Measurements from ENCODE around the gene NTM. TPM values are rescaled to one million over a fixed set of nuclear protein-coding genes. Genes with fewer than 3 reads are reported as not detected.

The NTM gene
- total and polyA plus RNA-seq, 2 of the 8 experiments (the other 6 are each of a cell fraction or from before 2014, with no cell fraction given): 13.4 to 20.0 TPM

DNA sequence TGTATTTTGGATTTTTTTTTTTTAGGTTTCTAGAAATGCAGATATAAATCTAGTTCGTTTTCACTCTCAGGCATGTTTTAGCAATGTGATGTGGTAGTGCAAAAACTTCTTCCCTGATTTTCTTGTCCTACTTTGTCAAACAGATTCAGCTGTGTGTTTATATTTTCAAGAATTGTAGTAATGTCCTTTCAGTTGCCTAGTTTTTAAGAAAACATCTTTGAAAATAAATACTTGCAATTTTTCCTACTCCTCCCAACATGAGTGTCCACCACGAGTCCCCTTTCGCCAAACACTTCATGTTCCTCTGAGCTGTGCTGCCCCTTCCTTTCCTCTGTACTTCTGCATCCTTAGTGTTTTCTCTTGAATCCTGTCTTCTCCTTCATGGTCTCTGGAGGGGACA is 686.9 kb downstream of the NTM start:
- H3K9ac ChIP-seq (replicated peaks in 1 of 4; ENCODE audit: extremely low read depth in 1 of 4, low read depth in 3 of 4, low read length in 3 of 4): no peak overlapping the region
- CTCF ChIA-PET (ENCODE audit: partially characterized antibody): interaction anchor here (0.7 to 1.3 kb wide), 3 partner anchors 27 to 472 kb away, joined by 3 to 4 read pairs (median 3); no protein-coding TSS in a partner anchor

More for the DNA sequence above, 686.9 kb downstream of the NTM start:
- no peaks in the 10 kb centered on the region for H3K79me2 ChIP-seq (ENCODE audit: control insufficient read depth in 1 of 2, insufficient read depth in 2 of 2, low read length in 2 of 2)
- no peak overlapping the region for H2BK20ac ChIP-seq (ENCODE audit: low read length)
- H3K14ac ChIP-seq (ENCODE audit: insufficient read length): no peak overlapping the region
- no peak overlapping the region for H2BK5ac ChIP-seq (ENCODE audit: low read depth, low read length)
- WGBS, 2 experiments (ENCODE audit: extremely low coverage in 1 of 2, insufficient coverage in 1 of 2, insufficient read length in 1 of 2, insufficient replicate concordance in 2 of 2, low coverage in 1 of 2, low lambda C conversion rate in 2 of 2, missing lambda C conversion rate in 1 of 2): 83% methylated on average over 3 of the region's 3 CpGs; no CpG with 5 or more reads in 1 of the 2 experiments
- no peaks in the 10 kb centered on the region for H3K27me3 ChIP-seq (replicated peaks in 1 of 4; ENCODE audit: control insufficient read depth in 3 of 4, extremely low read depth in 1 of 4, insufficient read depth in 3 of 4, low read length in 3 of 4)
- H3K9me3 ChIP-seq (ENCODE audit: insufficient read depth in 2 of 2, low read depth in 1 of 2, low read length in 1 of 2): no peaks in the 10 kb centered on the region
- no peaks in the 10 kb centered on the region; the same call in 1 of the 2 replicates for H3K23me2 ChIP-seq (ENCODE audit: low read depth, low read length)
- POLR2A ChIA-PET (ENCODE audit: partially characterized antibody): interaction anchor here (0.7 kb wide), 1 partner anchor 1475 kb away, joined by 3 read pairs; no protein-coding TSS in a partner anchor
- H3K27ac ChIP-seq (ENCODE audit: low read depth, low read length): no peak overlapping the region
- DNase-seq (ENCODE audit: low read depth in 1 of 2, low spot score in 2 of 2) (no peak), FAIRE-seq (no peak)
- no peaks in the 10 kb centered on the region for H3K79me1 ChIP-seq (ENCODE audit: low read depth, low read length)
- H3K4me3 ChIP-seq (ENCODE audit: extremely low read depth in 1 of 4, insufficient read depth in 2 of 4, low read depth in 3 of 4, low read length in 4 of 4): no peak overlapping the region
- no peak overlapping the region for H2AK5ac ChIP-seq (ENCODE audit: low read depth, low read length)
- H2BK12ac ChIP-seq (ENCODE audit: low read depth, low read length): no peak overlapping the region
- H3K4me2 ChIP-seq (ENCODE audit: insufficient read depth in 1 of 2, low read depth in 2 of 2, low read length in 2 of 2): no peak overlapping the region
- H3K4ac ChIP-seq (replicated peaks; ENCODE audit: insufficient read length, low read depth, low read length): no peak overlapping the region
- no peak overlapping the region for H4K91ac ChIP-seq (replicated peaks; ENCODE audit: insufficient read length, low read length)
- H3K23ac ChIP-seq (ENCODE audit: insufficient read length): no peak overlapping the region
- no peak overlapping the region for H2BK15ac ChIP-seq (ENCODE audit: low read length)
- no peaks in the 10 kb centered on the region for H3K36me3 ChIP-seq (ENCODE audit: control insufficient read depth in 2 of 4, insufficient read depth in 4 of 4, low read length in 3 of 4)
- H3K4me1 ChIP-seq (replicated peaks in 1 of 4; ENCODE audit: control insufficient read depth in 3 of 4, insufficient read depth in 4 of 4, low read length in 3 of 4): no peaks in the 10 kb centered on the region
- H2AFZ ChIP-seq (ENCODE audit: low read length): no peak overlapping the region
- H2BK120ac ChIP-seq (replicated peaks; ENCODE audit: low read depth, low read length): no peak overlapping the region
- no peak overlapping the region for H4K8ac ChIP-seq (ENCODE audit: extremely low read depth, insufficient read depth, low read length)
- H3K18ac ChIP-seq (ENCODE audit: extremely low read depth, low read length): no peak overlapping the region
- no peak overlapping the region for H3K56ac ChIP-seq (replicated peaks; ENCODE audit: insufficient read length, low read depth, low read length)
- H4K20me1 ChIP-seq (replicated peaks in 1 of 2; ENCODE audit: control insufficient read depth in 1 of 2, insufficient read depth in 2 of 2, low read length in 2 of 2): no peaks in the 10 kb centered on the region
- TF ChIP-seq EP300 (IDR thresholded peaks at IDR 0.05; ENCODE audit: borderline replicate concordance in 1 of 2, low read depth in 2 of 2, low read length in 2 of 2) (no peak), BACH1 (IDR thresholded peaks at IDR 0.05; ENCODE audit: low read length) (no peak), HDAC2 (IDR thresholded peaks at IDR 0.05; ENCODE audit: borderline replicate concordance in 1 of 2, low read depth in 2 of 2, low read length in 2 of 2) (no peak), CHD2 (IDR thresholded peaks at IDR 0.05; ENCODE audit: low read length) (no peak), EGR1 (IDR thresholded peaks at IDR 0.05; ENCODE audit: borderline replicate concordance, low read depth, low read length) (no peak), CEBPB (IDR thresholded peaks at IDR 0.05; ENCODE audit: low read depth, low read length) (no peak), CBX8 (IDR thresholded peaks at IDR 0.05; ENCODE audit: borderline replicate concordance, low read depth, low read length) (no peak), POLR2AphosphoS5 (IDR thresholded peaks at IDR 0.05; ENCODE audit: low read depth, low read length) (no peak)
- H4K5ac ChIP-seq (ENCODE audit: insufficient read length, low read depth, low read length): no peak overlapping the region
